ENCODE data around the gene LRRFIP2.

DNA sequence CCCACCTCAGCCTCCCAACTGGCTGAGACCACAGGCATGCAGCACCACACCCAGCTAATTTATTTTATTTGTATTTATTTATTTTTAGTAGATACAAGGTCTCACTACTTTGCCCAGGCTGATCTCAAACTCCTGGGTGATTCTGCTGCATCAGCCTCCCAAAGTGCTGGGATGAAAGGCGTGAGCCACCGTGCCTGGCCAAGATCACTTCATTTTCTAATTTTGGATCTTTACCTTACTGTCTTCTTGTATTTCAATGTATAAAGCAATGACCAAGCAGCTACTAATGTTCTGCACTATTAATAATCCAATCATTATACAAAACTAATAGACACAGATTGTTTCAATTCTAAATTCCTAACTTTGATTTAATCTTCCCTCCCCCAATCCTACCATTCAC lies 56.2 kb downstream of the LRRFIP2 start:
- no peak for TF ChIP-seq EZH2 (IDR thresholded peaks at IDR 0.05; ENCODE audit: borderline replicate concordance, low read length)
- TF ChIP-seq, protein P1, sequence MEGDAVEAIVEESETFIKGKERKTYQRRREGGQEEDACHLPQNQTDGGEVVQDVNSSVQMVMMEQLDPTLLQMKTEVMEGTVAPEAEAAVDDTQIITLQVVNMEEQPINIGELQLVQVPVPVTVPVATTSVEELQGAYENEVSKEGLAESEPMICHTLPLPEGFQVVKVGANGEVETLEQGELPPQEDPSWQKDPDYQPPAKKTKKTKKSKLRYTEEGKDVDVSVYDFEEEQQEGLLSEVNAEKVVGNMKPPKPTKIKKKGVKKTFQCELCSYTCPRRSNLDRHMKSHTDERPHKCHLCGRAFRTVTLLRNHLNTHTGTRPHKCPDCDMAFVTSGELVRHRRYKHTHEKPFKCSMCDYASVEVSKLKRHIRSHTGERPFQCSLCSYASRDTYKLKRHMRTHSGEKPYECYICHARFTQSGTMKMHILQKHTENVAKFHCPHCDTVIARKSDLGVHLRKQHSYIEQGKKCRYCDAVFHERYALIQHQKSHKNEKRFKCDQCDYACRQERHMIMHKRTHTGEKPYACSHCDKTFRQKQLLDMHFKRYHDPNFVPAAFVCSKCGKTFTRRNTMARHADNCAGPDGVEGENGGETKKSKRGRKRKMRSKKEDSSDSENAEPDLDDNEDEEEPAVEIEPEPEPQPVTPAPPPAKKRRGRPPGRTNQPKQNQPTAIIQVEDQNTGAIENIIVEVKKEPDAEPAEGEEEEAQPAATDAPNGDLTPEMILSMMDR (conservative IDR thresholded peaks at IDR 0.05 in 1 of 2, IDR thresholded peaks at IDR 0.05 in 1 of 2; ENCODE audit: extremely low read depth in 1 of 2, insufficient read depth in 1 of 2, low read depth in 1 of 2, low read length in 2 of 2) = no peak

All from mammary epithelial cell (primary cell).